K562 (cell line): ENCODE results near the gene C19orf12. TPM values are rescaled to one million over a fixed set of nuclear protein-coding genes. Genes with fewer than 3 reads are reported as not detected.
A peak's percentile ranks its signal among the peaks of the same experiment; 100 is the strongest.

Experiments used
- ATF2 ChIP-seq: sonication (generic); formaldehyde crosslinking; IDR thresholded peaks from 2 replicates; pipeline ENCODE4 v1.8.1; 2022; ENCODE audit warnings: missing genetic modification reagents
- ELF1 ChIP-seq: fragments of 200-800 bp; sonication (Bioruptor generic); IDR thresholded peaks from 2 replicates; pipeline ENCODE4 v1.6.1; 2016; ENCODE audit warnings: missing genetic modification characterization, missing compliant biosample characterization
- HDAC1 ChIP-seq, 2 experiments: fragments of 450-650 bp; IDR thresholded peaks; 2 replicates each; pipeline ENCODE4 v1.6.1; 2016 to 2017; ENCODE audit warnings: inconsistent platforms in 1 of 2, mild to moderate bottlenecking in 1 of 2, moderate library complexity in 1 of 2
- HNRNPLL ChIP-seq: fragments of 200-400 bp; formaldehyde crosslinking; IDR thresholded peaks from 2 replicates; pipeline ENCODE4 v1.6.1; 2017; ENCODE audit warnings: low read length, low read depth, mild to moderate bottlenecking; ENCODE audit not compliant: poor library complexity, severe bottlenecking
- KDM5B ChIP-seq: fragments of 200-600 bp; sonication (generic); IDR thresholded peaks from 2 replicates; pipeline ENCODE4 v1.6.1; 2012; ENCODE audit warnings: low read depth, mild to moderate bottlenecking, moderate library complexity, low read length, control low read depth, inconsistent platforms; ENCODE audit not compliant: insufficient replicate concordance
- MAX ChIP-seq: sonication (generic); formaldehyde crosslinking; IDR thresholded peaks from 2 replicates; pipeline ENCODE4 v1.9.0; 2022; ENCODE audit warnings: mild to moderate bottlenecking, missing genetic modification reagents
- PCBP1 ChIP-seq: fragments of 200-400 bp; formaldehyde crosslinking; IDR thresholded peaks from 2 replicates; pipeline ENCODE4 v1.6.1; 2018; ENCODE audit warnings: mild to moderate bottlenecking, low read depth, low read length; ENCODE audit not compliant: poor library complexity, severe bottlenecking
- PHB2 ChIP-seq: fragments of 450-650 bp; IDR thresholded peaks from 2 replicates; pipeline ENCODE4 v1.6.1; 2017; ENCODE audit warnings: low read depth
- PHF8 ChIP-seq: fragments of 200-600 bp; sonication (generic); IDR thresholded peaks from 2 replicates; pipeline ENCODE4 v1.6.1; 2012; ENCODE audit warnings: mixed run types, mild to moderate bottlenecking, inconsistent platforms, low read length, moderate library complexity, borderline replicate concordance
- POLR2H ChIP-seq: IDR thresholded peaks from 2 replicates; pipeline ENCODE4 v1.6.1; 2016; ENCODE audit warnings: missing genetic modification characterization, low read depth, mild to moderate bottlenecking, control low read depth, missing compliant biosample characterization, moderate library complexity
- RBBP5 ChIP-seq: fragments of 200-600 bp; sonication (generic); IDR thresholded peaks from 2 replicates; pipeline ENCODE4 v1.6.1; 2012; ENCODE audit warnings: borderline replicate concordance, mild to moderate bottlenecking, low read length, control low read depth, inconsistent platforms; ENCODE audit not compliant: insufficient read depth, poor library complexity, severe bottlenecking
- ZNF263 ChIP-seq: sonication (generic); formaldehyde crosslinking; IDR thresholded peaks from 2 replicates; pipeline ENCODE4 v1.8.0; 2022; ENCODE audit warnings: mild to moderate bottlenecking, missing genetic modification reagents, borderline replicate concordance
- polyA plus RNA-seq, 8 experiments: library from polyadenylated mRNA; depleted of rRNA in 4 of 8; stranded (reverse) in 5 of 8; unstranded in 3 of 8; fragments of >200 nt; fragmentation: Nextera tagmentation in 2 of 8; fragmentation: Illumina TruSeq in 1 of 8; extraction: Ambion mirVana in 2 of 8; extraction: Trizol in 1 of 8; gene quantifications; 2 replicates each; pipeline versions ENCODE4 v1.2.1 to v1.2.3, GENCODE V29; 2011 to 2014; ENCODE audit warnings: inconsistent platforms in 1 of 8, missing spikeins in 1 of 8
- total RNA-seq, 7 experiments: library from RNA; depleted of rRNA in 6 of 7; stranded (reverse); fragments of >200 nt in 6 of 7; fragmentation: Illumina TruSeq in 2 of 7; extraction: Trizol in 2 of 7; gene quantifications; 2 replicates each; pipeline versions ENCODE4 v1.2.1 to v1.2.3, GENCODE V29; 2011 to 2021; ENCODE audit warnings: low replicate concordance in 1 of 7
- TF ChIP-seq, protein P1 (sequence below): fragments of 450-650 bp; IDR thresholded peaks from 2 replicates; pipeline ENCODE4 v1.6.1; 2016; ENCODE audit warnings: mild to moderate bottlenecking, moderate library complexity

Gene C19orf12
- total and polyA plus RNA-seq, 9 of the 15 experiments (the other 6 are each of a cell fraction or from before 2014, with no cell fraction given): 1.9 to 14.5 (median 10.2) TPM

DNA sequence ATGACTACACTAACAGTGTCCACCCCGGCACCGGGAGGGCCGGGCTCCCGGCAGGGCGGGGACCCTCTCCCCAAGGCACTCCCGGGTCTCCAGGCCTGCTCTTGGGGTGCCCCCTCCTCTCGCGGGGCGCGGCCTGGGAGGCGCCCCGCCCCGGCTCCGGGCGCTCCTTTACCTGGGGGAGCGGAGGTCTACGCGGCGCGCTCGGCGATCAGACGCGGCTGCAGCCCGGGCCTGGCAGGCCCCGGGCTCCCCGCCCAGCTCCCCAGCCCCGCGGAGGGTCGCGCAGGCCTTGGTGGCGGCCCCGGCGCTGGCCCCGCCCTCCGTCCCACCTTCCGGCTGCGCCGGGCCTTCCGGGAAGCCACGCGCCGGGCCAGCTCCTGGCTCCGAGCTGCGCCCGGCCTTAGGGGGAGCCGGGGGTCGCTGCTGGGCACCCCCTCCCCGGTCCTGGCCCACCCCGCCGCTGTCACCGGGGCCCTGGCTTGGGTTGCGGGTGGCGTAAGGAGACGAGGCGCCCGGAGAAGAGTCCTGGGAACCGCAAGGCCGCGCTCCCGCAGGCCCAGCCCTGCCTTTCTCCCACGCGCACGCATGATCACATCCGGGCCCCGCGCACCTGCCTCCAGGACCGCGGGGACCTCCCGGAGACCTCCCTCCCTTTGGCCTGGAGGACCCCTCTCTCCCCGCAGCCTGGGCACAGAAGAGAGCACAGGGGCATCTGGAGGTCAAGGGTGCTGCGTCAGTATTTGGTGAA lies at the start of gene C19orf12 (continued):
- TF ChIP-seq, protein P1, sequence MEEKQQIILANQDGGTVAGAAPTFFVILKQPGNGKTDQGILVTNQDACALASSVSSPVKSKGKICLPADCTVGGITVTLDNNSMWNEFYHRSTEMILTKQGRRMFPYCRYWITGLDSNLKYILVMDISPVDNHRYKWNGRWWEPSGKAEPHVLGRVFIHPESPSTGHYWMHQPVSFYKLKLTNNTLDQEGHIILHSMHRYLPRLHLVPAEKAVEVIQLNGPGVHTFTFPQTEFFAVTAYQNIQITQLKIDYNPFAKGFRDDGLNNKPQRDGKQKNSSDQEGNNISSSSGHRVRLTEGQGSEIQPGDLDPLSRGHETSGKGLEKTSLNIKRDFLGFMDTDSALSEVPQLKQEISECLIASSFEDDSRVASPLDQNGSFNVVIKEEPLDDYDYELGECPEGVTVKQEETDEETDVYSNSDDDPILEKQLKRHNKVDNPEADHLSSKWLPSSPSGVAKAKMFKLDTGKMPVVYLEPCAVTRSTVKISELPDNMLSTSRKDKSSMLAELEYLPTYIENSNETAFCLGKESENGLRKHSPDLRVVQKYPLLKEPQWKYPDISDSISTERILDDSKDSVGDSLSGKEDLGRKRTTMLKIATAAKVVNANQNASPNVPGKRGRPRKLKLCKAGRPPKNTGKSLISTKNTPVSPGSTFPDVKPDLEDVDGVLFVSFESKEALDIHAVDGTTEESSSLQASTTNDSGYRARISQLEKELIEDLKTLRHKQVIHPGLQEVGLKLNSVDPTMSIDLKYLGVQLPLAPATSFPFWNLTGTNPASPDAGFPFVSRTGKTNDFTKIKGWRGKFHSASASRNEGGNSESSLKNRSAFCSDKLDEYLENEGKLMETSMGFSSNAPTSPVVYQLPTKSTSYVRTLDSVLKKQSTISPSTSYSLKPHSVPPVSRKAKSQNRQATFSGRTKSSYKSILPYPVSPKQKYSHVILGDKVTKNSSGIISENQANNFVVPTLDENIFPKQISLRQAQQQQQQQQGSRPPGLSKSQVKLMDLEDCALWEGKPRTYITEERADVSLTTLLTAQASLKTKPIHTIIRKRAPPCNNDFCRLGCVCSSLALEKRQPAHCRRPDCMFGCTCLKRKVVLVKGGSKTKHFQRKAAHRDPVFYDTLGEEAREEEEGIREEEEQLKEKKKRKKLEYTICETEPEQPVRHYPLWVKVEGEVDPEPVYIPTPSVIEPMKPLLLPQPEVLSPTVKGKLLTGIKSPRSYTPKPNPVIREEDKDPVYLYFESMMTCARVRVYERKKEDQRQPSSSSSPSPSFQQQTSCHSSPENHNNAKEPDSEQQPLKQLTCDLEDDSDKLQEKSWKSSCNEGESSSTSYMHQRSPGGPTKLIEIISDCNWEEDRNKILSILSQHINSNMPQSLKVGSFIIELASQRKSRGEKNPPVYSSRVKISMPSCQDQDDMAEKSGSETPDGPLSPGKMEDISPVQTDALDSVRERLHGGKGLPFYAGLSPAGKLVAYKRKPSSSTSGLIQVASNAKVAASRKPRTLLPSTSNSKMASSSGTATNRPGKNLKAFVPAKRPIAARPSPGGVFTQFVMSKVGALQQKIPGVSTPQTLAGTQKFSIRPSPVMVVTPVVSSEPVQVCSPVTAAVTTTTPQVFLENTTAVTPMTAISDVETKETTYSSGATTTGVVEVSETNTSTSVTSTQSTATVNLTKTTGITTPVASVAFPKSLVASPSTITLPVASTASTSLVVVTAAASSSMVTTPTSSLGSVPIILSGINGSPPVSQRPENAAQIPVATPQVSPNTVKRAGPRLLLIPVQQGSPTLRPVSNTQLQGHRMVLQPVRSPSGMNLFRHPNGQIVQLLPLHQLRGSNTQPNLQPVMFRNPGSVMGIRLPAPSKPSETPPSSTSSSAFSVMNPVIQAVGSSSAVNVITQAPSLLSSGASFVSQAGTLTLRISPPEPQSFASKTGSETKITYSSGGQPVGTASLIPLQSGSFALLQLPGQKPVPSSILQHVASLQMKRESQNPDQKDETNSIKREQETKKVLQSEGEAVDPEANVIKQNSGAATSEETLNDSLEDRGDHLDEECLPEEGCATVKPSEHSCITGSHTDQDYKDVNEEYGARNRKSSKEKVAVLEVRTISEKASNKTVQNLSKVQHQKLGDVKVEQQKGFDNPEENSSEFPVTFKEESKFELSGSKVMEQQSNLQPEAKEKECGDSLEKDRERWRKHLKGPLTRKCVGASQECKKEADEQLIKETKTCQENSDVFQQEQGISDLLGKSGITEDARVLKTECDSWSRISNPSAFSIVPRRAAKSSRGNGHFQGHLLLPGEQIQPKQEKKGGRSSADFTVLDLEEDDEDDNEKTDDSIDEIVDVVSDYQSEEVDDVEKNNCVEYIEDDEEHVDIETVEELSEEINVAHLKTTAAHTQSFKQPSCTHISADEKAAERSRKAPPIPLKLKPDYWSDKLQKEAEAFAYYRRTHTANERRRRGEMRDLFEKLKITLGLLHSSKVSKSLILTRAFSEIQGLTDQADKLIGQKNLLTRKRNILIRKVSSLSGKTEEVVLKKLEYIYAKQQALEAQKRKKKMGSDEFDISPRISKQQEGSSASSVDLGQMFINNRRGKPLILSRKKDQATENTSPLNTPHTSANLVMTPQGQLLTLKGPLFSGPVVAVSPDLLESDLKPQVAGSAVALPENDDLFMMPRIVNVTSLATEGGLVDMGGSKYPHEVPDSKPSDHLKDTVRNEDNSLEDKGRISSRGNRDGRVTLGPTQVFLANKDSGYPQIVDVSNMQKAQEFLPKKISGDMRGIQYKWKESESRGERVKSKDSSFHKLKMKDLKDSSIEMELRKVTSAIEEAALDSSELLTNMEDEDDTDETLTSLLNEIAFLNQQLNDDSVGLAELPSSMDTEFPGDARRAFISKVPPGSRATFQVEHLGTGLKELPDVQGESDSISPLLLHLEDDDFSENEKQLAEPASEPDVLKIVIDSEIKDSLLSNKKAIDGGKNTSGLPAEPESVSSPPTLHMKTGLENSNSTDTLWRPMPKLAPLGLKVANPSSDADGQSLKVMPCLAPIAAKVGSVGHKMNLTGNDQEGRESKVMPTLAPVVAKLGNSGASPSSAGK: peak; percentile 42; the same call in 1 of the 2 replicates
- TF ChIP-seq ZNF263 (CRISPR knock-in tag) (0 out of 2 replicates have a peak, but pooled peaks have one; percentile 17), KDM5B (peak; percentile 90), HNRNPLL (no peak), ELF1 (tag) (peak; percentile 90), MAX (CRISPR knock-in tag) (peak; percentile 60), PCBP1 (peak; percentile 59), PHB2 (no peak), ATF2 (0 out of 2 replicates have a peak, but pooled peaks have one; percentile 22), POLR2H (tag) (peak; percentile 48; the same call in 1 of the 2 replicates), HDAC1 (IDR thresholded peaks at IDR 0.05) (peak in 1 of 2 experiments; percentile 70; a peak in 2 of 4 replicates), RBBP5 (peak; percentile 64), PHF8 (peak; percentile 94; the same call in 1 of the 2 replicates)
